Measurements from ENCODE around the gene LGALSL. TPM values are rescaled to one million over a fixed set of nuclear protein-coding genes. Genes with fewer than 3 reads are reported as not detected.

The LGALSL gene
- total RNA-seq (2014; rRNA removed; shearing (Covaris generic)) = 1.8 and 4.8 TPM in 2 replicates

DNA sequence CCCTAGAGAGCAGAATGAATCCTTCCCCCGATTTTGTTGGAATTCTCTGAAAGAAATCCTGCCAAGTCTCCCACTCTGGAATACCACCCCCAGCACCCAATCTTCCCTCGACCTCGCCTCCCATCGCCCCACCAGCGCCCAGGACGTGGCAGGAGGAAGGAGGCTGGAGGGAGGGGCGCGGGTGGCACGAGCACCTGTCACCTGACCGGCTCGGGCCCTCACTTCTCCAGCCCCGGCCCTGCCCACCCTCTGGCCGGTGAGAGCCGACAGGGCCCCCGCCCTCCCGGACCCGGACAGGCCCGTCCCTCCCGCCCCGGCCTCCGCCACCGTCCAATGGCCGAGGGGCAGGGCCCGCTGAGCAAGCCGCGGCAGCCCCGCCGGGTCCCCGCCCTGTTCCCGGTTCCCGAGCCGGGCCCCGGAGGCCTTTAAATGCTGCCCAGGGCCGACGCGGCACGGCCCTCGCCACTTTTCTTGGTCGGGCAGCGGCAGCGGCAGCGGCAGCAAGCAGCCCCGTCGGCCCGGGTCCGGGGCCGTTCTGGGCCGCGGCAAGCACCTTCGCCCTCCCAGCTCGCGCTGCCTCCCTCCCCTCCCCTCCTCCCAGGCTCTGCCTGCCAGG, at the start of gene LGALSL:
TSS of gene LGALSL (plus strand) at position 393 of the 616 bp plus-strand sequence. CDS start 384 bp downstream, outside the sequence.

Other genes starting within 250 kb of the LGALSL start
- 16.4 and 17.4 TPM in 2 replicates for gene AFTPH, start 70.2 kb downstream of the LGALSL start, total RNA-seq (2014; rRNA removed; shearing (Covaris generic))
- 9.2 and 11.2 TPM in 2 replicates for gene SERTAD2, start 199.8 kb downstream of the LGALSL start, total RNA-seq (2014; rRNA removed; shearing (Covaris generic))

All from A375 (cell line).